Mucosa of descending colon (tissue), 3 donors: ENCODE data around the gene NIPSNAP3A. TPM values are rescaled to one million over a fixed set of nuclear protein-coding genes. Genes with fewer than 3 reads are reported as not detected.

Source experiments
- ATAC-seq: fragments of 200-7000 bp; cut with Tn5 transposase; one replicate; pipeline ENCODE4 v1.9.1; 2020; ENCODE audit warnings: mild to moderate bottlenecking, moderate library complexity
- DNase-seq, 3 donors: peaks; one replicate each; pipeline ENCODE4 v3.0.0-alpha.2; 2020
- H3K36me3 ChIP-seq: fragments of 200-600 bp; one replicate; pipeline ENCODE4 v1.8.0; 2021; ENCODE audit warnings: low read depth, mild to moderate bottlenecking
- H3K4me1 ChIP-seq: fragments of 200-600 bp; one replicate; pipeline ENCODE4 v1.8.0; 2021; ENCODE audit warnings: low read depth, mild to moderate bottlenecking
- H3K4me3 ChIP-seq: fragments of 200-600 bp; one replicate; pipeline ENCODE4 v1.8.0; 2021; ENCODE audit warnings: mild to moderate bottlenecking
- H3K9me3 ChIP-seq: fragments of 200-600 bp; one replicate; pipeline ENCODE4 v1.8.0; 2021; ENCODE audit warnings: mild to moderate bottlenecking
- CTCF ChIP-seq: fragments of 200-600 bp; IDR thresholded peaks from one replicate; pipeline ENCODE4 v1.8.0; 2022; ENCODE audit warnings: antibody characterized with exemption, mild to moderate bottlenecking
- intact Hi-C, 2 donors: fragments of 100-400 bp; cut with DNase I in 1 of 2; cut with micrococcal nuclease in 1 of 2; formaldehyde crosslinking; loops; one replicate each; pipeline versions ENCODE4 v1.11.0 to v1.11.1; 2022; cut with DNase I, micrococcal nuclease
- total RNA-seq, 3 donors: library from RNA; stranded (reverse); fragmentation: NEBNext Ultra II Directional in 2 of 3; extraction: Animal tissue kit (Norgen Biotek cat#: 25700) in 2 of 3; gene quantifications; one replicate each; pipeline versions ENCODE4 v1.2.1 to v1.2.4, GENCODE V29; 2021 to 2023
- donor health status: DM: no; HTN: no; CAD: no; lungs with moderate emphysema.
- donor health status: DM: no; HTN: no; CAD: no.
- donor health status: DM: no; HTN: yes; CAD: no.

NIPSNAP3A gene
- total RNA-seq, 3 donors from 2014 or later, result 23.7 to 51.2 (median 34.6) TPM

GRCh38 chr9:104800068-104800785 lies 52.7 kb downstream of the NIPSNAP3A start:
- Histone ChIP-seq H3K4me1 (no peaks in the 10 kb centered on the region), H3K9me3 (no peaks in the 10 kb centered on the region), H3K36me3 (peaks cover 4% of the 10 kb centered on the region), H3K4me3 (no peak overlapping the region)
- ATAC-seq (no peak), DNase-seq (no peak)
- no peak for TF ChIP-seq CTCF
- intact Hi-C loops, result no loop called here

GRCh38 chr9:104802110-104802509 lies 54.6 kb downstream of the NIPSNAP3A start:
- TF ChIP-seq CTCF, result no peak
- intact Hi-C loops, result no loop called here
- DNase-seq (no peak), ATAC-seq (no peak)
- Histone ChIP-seq H3K4me3 (no peak overlapping the region), H3K4me1 (no peaks in the 10 kb centered on the region), H3K9me3 (no peaks in the 10 kb centered on the region), H3K36me3 (peaks cover 4% of the 10 kb centered on the region)

GRCh38 chr9:104802906-104803305 lies 55.4 kb downstream of the NIPSNAP3A start:
- peaks cover 4% of the 10 kb centered on the region for H3K36me3 ChIP-seq
- DNase-seq (no peak), ATAC-seq (no peak)
- intact Hi-C loops, result no loop called here
- no peak overlapping the region for H3K4me3 ChIP-seq
- no peak for TF ChIP-seq CTCF
- H3K9me3 ChIP-seq, result no peaks in the 10 kb centered on the region
- H3K4me1 ChIP-seq, result no peaks in the 10 kb centered on the region

GRCh38 chr9:104805441-104805840 lies 58.0 kb downstream of the NIPSNAP3A start:
- TF ChIP-seq CTCF, result no peak
- H3K4me3 ChIP-seq, result no peak overlapping the region
- no peaks in the 10 kb centered on the region for H3K4me1 ChIP-seq
- peaks cover 4% of the 10 kb centered on the region for H3K36me3 ChIP-seq
- DNase-seq (no peak), ATAC-seq (no peak)
- H3K9me3 ChIP-seq, result no peaks in the 10 kb centered on the region
- intact Hi-C loops, result no loop called here

- DNase-seq (no peak), ATAC-seq (no peak)
- no peak for TF ChIP-seq CTCF
- intact Hi-C loops, result no loop called here
- Histone ChIP-seq H3K9me3 (no peaks in the 10 kb centered on the region), H3K36me3 (no peaks in the 10 kb centered on the region), H3K4me3 (no peak overlapping the region), H3K4me1 (no peaks in the 10 kb centered on the region)
These were observed 60.6 kb downstream of the NIPSNAP3A start for GRCh38 chr9:104808035-104808614.

Other genes starting within 250 kb of the NIPSNAP3A start
- not detected for gene OR13F1, start 243.4 kb upstream of the NIPSNAP3A start, total RNA-seq
- gene OR13C4, start 220.5 kb upstream of the NIPSNAP3A start, total RNA-seq, result not detected
- gene OR13C3, start 210.8 kb upstream of the NIPSNAP3A start, total RNA-seq, result not detected
- gene OR13C8, start 178.5 kb upstream of the NIPSNAP3A start, total RNA-seq, result not detected
- not detected for gene OR13C5, start 148.3 kb upstream of the NIPSNAP3A start, total RNA-seq
- not detected for gene OR13C2, start 142.1 kb upstream of the NIPSNAP3A start, total RNA-seq
- gene OR13C9, start 129.5 kb upstream of the NIPSNAP3A start, total RNA-seq, result not detected
- not detected for gene OR13D1, start 53.2 kb upstream of the NIPSNAP3A start, total RNA-seq
- 1 to 10 TPM in 2 of 3 donors, under 1 TPM in 1; 0.98 to 1.3 (median 1.1) TPM for gene NIPSNAP3B, start 16.4 kb downstream of the NIPSNAP3A start, total RNA-seq
- 100 to 1,000 TPM in 1 of 3 donors, 10 to 100 TPM in 2; 26.6 to 111 (median 36.8) TPM for gene ABCA1, start 180.5 kb downstream of the NIPSNAP3A start, total RNA-seq